ENCODE data around the gene RAD51D.
A peak's percentile ranks its signal among the peaks of the same experiment; 100 is the strongest.

The RAD51D gene

DNA sequence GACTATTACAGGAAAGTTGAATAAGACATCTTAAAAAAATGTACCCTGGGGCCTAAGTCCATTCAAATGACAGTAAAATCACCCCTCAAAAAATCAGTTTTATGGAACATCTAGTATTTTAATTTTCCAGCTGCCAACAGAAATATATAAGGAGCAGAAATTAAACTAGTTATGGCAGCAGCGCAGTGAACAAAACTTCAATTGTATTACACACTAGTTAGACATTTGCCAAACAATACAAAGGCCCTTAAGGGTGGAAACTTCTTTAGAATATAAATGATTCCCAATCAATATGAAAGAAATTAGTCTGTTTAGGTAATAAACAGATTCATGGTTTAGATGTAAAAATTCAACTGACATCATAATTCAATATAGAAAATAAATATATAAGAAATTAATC is 38.0 kb downstream of the RAD51D start:
- H3K27me3 ChIP-seq (ENCODE audit: insufficient read depth, poor library complexity, severe bottlenecking), result no peaks in the 10 kb centered on the region
- no peak overlapping the region for H3K27ac ChIP-seq (replicated peaks)
- DNase-seq (ENCODE audit: low read depth in 1 of 2, low spot score in 1 of 2), result no peak
- TF ChIP-seq SPI1 (IDR thresholded peaks at IDR 0.05; ENCODE audit: borderline replicate concordance, low read depth), result no peak
- no peak for TF ChIP-seq GABPA (IDR thresholded peaks at IDR 0.05; ENCODE audit: low read depth)
- TF ChIP-seq CTCF (IDR thresholded peaks at IDR 0.05; ENCODE audit: insufficient read depth, low read length), result no peak
- no peak for TF ChIP-seq POLR2AphosphoS5 (IDR thresholded peaks at IDR 0.05; ENCODE audit: low read depth)
- TF ChIP-seq, protein P1, sequence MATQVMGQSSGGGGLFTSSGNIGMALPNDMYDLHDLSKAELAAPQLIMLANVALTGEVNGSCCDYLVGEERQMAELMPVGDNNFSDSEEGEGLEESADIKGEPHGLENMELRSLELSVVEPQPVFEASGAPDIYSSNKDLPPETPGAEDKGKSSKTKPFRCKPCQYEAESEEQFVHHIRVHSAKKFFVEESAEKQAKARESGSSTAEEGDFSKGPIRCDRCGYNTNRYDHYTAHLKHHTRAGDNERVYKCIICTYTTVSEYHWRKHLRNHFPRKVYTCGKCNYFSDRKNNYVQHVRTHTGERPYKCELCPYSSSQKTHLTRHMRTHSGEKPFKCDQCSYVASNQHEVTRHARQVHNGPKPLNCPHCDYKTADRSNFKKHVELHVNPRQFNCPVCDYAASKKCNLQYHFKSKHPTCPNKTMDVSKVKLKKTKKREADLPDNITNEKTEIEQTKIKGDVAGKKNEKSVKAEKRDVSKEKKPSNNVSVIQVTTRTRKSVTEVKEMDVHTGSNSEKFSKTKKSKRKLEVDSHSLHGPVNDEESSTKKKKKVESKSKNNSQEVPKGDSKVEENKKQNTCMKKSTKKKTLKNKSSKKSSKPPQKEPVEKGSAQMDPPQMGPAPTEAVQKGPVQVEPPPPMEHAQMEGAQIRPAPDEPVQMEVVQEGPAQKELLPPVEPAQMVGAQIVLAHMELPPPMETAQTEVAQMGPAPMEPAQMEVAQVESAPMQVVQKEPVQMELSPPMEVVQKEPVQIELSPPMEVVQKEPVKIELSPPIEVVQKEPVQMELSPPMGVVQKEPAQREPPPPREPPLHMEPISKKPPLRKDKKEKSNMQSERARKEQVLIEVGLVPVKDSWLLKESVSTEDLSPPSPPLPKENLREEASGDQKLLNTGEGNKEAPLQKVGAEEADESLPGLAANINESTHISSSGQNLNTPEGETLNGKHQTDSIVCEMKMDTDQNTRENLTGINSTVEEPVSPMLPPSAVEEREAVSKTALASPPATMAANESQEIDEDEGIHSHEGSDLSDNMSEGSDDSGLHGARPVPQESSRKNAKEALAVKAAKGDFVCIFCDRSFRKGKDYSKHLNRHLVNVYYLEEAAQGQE (IDR thresholded peaks at IDR 0.05; ENCODE audit: insufficient replicate concordance, low read depth), result no peak
- H3K4me3 ChIP-seq (replicated peaks; ENCODE audit: insufficient read depth, low read length), result no peak overlapping the region

DNA sequence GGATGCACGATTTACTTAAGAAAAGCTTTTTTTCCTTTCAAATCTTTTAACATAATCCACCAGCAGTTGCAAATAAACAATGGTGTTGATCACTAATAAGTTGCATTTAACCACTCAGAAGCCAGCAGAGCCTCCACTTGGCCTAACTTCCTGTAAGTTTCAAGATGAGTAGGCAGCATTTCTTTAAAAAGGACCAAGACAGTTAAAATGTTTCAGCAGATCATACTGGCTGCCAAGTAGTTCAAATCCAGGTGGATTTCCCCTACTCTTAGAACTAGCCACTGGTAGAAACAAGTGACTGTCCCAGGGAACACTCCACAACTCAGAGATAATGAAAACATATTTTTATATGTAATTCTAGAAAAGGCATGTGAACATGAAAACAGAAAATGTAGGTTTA is 39.1 kb downstream of the RAD51D start:
- H3K27me3 ChIP-seq (ENCODE audit: insufficient read depth, poor library complexity, severe bottlenecking), result no peaks in the 10 kb centered on the region
- H3K27ac ChIP-seq (replicated peaks), result peak overlapping the region; percentile 56
- TF ChIP-seq CTCF (IDR thresholded peaks at IDR 0.05; ENCODE audit: insufficient read depth, low read length) (no peak), GABPA (IDR thresholded peaks at IDR 0.05; ENCODE audit: low read depth) (no peak), POLR2AphosphoS5 (IDR thresholded peaks at IDR 0.05; ENCODE audit: low read depth) (no peak), SPI1 (IDR thresholded peaks at IDR 0.05; ENCODE audit: borderline replicate concordance, low read depth) (no peak)
- TF ChIP-seq, protein P1 (IDR thresholded peaks at IDR 0.05; ENCODE audit: insufficient replicate concordance, low read depth), result no peak
- H3K4me3 ChIP-seq (replicated peaks; ENCODE audit: insufficient read depth, low read length), result no peak overlapping the region
- peak in 1 of 2 experiments; percentile 14 for DNase-seq (ENCODE audit: low read depth in 1 of 2, low spot score in 1 of 2)

DNA sequence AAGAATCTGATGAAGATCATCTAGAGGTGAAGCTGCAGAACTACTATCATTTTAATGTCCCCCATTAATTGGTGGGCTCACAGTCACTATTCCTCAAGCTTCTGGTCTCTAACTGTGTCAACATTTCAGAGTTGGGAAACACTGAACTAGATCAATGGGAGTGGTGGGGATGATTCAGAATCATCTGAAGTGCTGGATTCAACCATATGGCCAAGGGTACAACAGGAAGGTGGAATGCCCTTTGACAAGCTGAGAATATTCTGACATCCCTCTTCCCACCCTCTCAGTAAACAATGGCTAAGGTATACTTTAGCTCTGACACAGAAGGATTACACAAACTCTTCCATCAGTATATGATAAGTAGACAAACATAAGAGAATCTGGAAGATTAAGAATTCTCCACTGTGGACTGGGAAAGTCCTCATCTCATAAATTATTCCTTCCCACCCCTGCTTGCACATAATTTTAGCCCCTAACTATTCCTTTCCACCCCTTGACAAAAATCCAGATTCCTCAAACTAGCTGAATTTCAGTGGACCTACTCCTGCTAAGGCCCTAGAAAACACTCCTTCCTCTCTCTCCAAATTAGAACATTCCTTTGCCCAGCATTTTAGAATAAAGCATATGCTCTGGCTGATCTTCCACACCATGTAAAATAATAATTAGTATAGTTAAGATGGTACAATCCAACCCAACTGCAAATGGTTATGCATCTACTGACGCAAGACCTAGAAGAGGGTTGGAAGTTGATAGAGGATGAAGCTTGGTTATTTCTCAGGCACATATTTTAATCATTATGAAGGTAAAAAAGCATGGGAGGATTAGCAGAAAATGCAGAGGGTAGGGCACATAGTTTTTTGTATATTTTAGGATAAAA is 39.9 kb downstream of the RAD51D start:
- DNase-seq (ENCODE audit: low read depth in 1 of 2, low spot score in 1 of 2), result no peak
- Histone ChIP-seq H3K27me3 (ENCODE audit: insufficient read depth, poor library complexity, severe bottlenecking) (no peaks in the 10 kb centered on the region), H3K27ac (replicated peaks) (peak overlapping the region; percentile 56; the same call in 1 of the 2 replicates), H3K4me3 (replicated peaks; ENCODE audit: insufficient read depth, low read length) (no peak overlapping the region)
- no peak for TF ChIP-seq POLR2AphosphoS5 (IDR thresholded peaks at IDR 0.05; ENCODE audit: low read depth)
- TF ChIP-seq, protein P1 (IDR thresholded peaks at IDR 0.05; ENCODE audit: insufficient replicate concordance, low read depth), result no peak
- TF ChIP-seq GABPA (IDR thresholded peaks at IDR 0.05; ENCODE audit: low read depth), result no peak
- TF ChIP-seq CTCF (IDR thresholded peaks at IDR 0.05; ENCODE audit: insufficient read depth, low read length), result no peak
- TF ChIP-seq SPI1 (IDR thresholded peaks at IDR 0.05; ENCODE audit: borderline replicate concordance, low read depth), result no peak
